Body of pancreas (tissue), 4 donors: ENCODE measurements around the gene KLHL22. TPM values are rescaled to one million over a fixed set of nuclear protein-coding genes. Genes with fewer than 3 reads are reported as not detected.
A peak's percentile ranks its signal among the peaks of the same experiment; 100 is the strongest.
"Not testable (repeated sequence)": the region's sequence is repeated elsewhere in the genome, so short reads cannot be mapped to it uniquely, and the experiment has no call there.

ENCODE experiments used
- ATAC-seq: fragments of 150-250 bp; one replicate; pipeline ENCODE4 v1.9.1; 2016
- DNase-seq, 4 donors: peaks; one replicate each; pipeline ENCODE4 v3.0.0-alpha.2; 2019
- H3K27ac ChIP-seq, 4 donors: fragments of 200-600 bp; sonication (generic); 1 replicate in 3 of 4; 2 replicates in 1 of 4; pipeline versions ENCODE4 v1.5.1 to v1.6.1; 2016 to 2019; ENCODE audit warnings: mild to moderate bottlenecking in 1 of 4, mixed read lengths in 1 of 4, moderate library complexity in 1 of 4
- H3K27me3 ChIP-seq, 2 donors: fragments of 200-600 bp; sonication (generic); one replicate each; pipeline ENCODE4 v1.6.0; 2016; ENCODE audit warnings: mild to moderate bottlenecking in 1 of 2
- H3K36me3 ChIP-seq, 2 donors: fragments of 200-600 bp; sonication (generic); replicated peaks in 1 of 2; 2 replicates each; pipeline ENCODE4 v1.5.1; 2016; ENCODE audit warnings: low read depth in 2 of 2; ENCODE audit not compliant: insufficient read depth in 1 of 2
- H3K4me1 ChIP-seq: fragments of 200-600 bp; sonication (generic); one replicate; pipeline ENCODE4 v1.6.0; 2016
- H3K4me3 ChIP-seq, 2 donors: fragments of 200-600 bp; sonication (generic); 1 replicate in 1 of 2; 2 replicates in 1 of 2; pipeline ENCODE4 v1.5.1; 2016 to 2019
- H3K9me3 ChIP-seq, 3 donors: fragments of 200-600 bp; sonication (generic); 1 replicate in 2 of 3; 2 replicates in 1 of 3; pipeline ENCODE4 v1.5.1; 2016
- POLR2A ChIP-seq, 3 donors: fragments of 450-650 bp; IDR thresholded peaks; one replicate each; pipeline ENCODE4 v1.6.1; 2016; ENCODE audit warnings: antibody characterized with exemption in 3 of 3, mild to moderate bottlenecking in 2 of 3
- WGBS, 2 donors: methylation state at CpG; one replicate each; pipeline ENCODE4 v1.1.5; 2017; 5-methylcytosine and 5-hydroxymethylcytosine counted together
- intact Hi-C: fragments of 100-400 bp; cut with DNase I; formaldehyde crosslinking; loops from one replicate; pipeline ENCODE4 v1.15.1; 2023
- total RNA-seq, 2 donors: library from RNA; depleted of rRNA; stranded (reverse); fragments of >200 nt; gene quantifications; one replicate each; pipeline ENCODE4 v1.1.0, GENCODE V29; 2016
- TF ChIP-seq, protein P1 (sequence below), 7 experiments: fragments of 450-650 bp in 4 of 7; fragments of 200-600 bp in 3 of 7; sonication (generic) in 3 of 7; IDR thresholded peaks; one replicate each; pipeline ENCODE4 v1.5.1; 2016 to 2019; ENCODE audit warnings: antibody characterized with exemption in 7 of 7

Gene KLHL22
- total RNA-seq, 2 donors from 2014 or later, result 10.1 to 11.9 TPM

DNA sequence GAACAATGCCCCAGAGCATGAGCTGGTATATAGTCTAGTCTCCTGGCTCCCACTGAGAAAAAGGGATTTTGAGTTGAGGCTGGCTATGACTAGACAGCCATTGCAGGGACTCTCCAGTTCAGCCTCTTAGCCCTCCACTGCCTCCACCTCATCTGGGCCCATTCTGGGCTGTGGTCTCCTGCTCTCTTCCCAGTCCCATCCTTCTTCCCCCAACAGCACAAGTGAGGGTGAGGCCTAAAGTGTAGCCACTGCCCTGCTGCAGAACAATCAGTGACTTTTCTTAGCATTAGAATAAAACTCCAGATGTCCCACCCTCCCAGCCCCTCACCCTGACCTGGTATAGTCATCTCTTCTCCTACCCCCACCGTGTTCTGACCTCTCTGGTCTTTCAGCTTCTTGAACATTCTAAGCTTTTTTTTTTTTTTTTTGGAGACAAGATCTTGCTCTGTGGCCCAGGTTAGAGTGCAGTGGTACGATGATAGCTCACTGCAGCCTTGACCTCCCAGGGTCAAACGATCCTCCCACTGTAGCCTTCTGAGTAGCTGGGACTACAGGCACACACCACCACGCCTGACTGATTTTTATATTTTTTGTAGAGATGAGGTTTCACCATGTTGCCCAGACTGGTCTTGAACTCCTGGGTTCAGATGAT is 16.1 kb upstream of the KLHL22 start:
- H3K4me3 ChIP-seq, result no peak overlapping the region
- DNase-seq (no peak), ATAC-seq (no peak)
- intact Hi-C loops, result no loop called here
- peaks cover 32% of the 10 kb centered on the region for H3K4me1 ChIP-seq
- WGBS, 2 donors, result 69 to 81% methylated on average over 4 of the region's 4 CpGs
- TF ChIP-seq POLR2A (IDR thresholded peaks at IDR 0.05), result no peak
- TF ChIP-seq, protein P1, sequence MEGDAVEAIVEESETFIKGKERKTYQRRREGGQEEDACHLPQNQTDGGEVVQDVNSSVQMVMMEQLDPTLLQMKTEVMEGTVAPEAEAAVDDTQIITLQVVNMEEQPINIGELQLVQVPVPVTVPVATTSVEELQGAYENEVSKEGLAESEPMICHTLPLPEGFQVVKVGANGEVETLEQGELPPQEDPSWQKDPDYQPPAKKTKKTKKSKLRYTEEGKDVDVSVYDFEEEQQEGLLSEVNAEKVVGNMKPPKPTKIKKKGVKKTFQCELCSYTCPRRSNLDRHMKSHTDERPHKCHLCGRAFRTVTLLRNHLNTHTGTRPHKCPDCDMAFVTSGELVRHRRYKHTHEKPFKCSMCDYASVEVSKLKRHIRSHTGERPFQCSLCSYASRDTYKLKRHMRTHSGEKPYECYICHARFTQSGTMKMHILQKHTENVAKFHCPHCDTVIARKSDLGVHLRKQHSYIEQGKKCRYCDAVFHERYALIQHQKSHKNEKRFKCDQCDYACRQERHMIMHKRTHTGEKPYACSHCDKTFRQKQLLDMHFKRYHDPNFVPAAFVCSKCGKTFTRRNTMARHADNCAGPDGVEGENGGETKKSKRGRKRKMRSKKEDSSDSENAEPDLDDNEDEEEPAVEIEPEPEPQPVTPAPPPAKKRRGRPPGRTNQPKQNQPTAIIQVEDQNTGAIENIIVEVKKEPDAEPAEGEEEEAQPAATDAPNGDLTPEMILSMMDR (IDR thresholded peaks at IDR 0.05), result no peak
- no peaks in the 10 kb centered on the region for H3K27me3 ChIP-seq
- H3K9me3 ChIP-seq, result no peaks in the 10 kb centered on the region
- H3K36me3 ChIP-seq, result no peaks in the 10 kb centered on the region
- H3K27ac ChIP-seq, result no peak overlapping the region

DNA sequence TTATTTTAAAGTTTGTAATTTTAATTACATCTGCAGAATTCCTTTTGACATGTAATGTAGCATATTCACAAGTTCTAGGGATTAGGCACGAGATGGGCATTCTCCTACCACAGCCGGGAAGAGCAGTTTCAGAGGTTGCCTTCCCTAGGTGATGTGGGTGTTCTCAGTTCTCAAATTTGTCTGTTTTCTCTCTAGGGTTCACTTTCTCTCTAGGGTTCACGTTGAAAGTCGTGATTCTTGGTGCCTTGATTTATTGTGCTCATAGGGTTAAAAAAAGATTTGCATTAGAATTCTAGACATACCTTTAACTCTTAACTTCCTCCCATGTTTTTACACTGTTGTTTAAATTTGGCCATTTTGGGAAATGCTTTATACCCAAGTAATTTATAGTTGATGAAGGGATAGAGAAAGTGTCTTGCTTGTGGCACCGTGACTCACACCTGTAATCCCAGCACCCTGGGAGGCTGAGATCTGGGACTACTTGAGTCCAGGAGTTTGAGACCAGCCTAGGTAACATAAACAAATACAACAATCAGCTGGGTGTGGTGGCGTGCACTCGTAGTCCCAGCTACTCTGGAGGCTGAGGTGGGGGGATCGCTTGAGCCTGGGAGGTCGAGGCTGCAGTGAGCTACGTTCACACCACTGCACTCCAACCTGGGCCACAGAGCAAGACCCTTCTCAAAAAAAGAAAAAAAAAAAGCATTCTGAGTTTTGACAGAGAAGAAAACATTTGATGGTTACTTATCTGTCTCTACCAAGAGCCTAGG is 15.4 kb upstream of the KLHL22 start:
- Histone ChIP-seq H3K9me3 (no peaks in the 10 kb centered on the region), H3K27me3 (no peaks in the 10 kb centered on the region), H3K36me3 (no peaks in the 10 kb centered on the region), H3K4me3 (no peak overlapping the region), H3K4me1 (peaks cover 34% of the 10 kb centered on the region), H3K27ac (no peak overlapping the region)
- DNase-seq (no peak), ATAC-seq (no peak)
- intact Hi-C loops, result no loop called here
- TF ChIP-seq POLR2A (IDR thresholded peaks at IDR 0.05), result no peak
- TF ChIP-seq, protein P1 (IDR thresholded peaks at IDR 0.05), result no peak
- 81 to 84% methylated on average over 10 of the region's 10 CpGs for WGBS, 2 donors

- 31 to 34% methylated on average over 7 of the region's 7 CpGs for WGBS, 2 donors
- H3K9me3 ChIP-seq, result no peaks in the 10 kb centered on the region
- TF ChIP-seq POLR2A (IDR thresholded peaks at IDR 0.05), result peak in 2 of 3 donors; percentile 73
- TF ChIP-seq, protein P1 (IDR thresholded peaks at IDR 0.05), result no peak
- DNase-seq, result peak; percentile 61 to 83 (median 69)
- intact Hi-C loops, result no loop called here
- peak; percentile 68 for ATAC-seq
- no peak overlapping the region for H3K4me3 ChIP-seq
- H3K4me1 ChIP-seq, result peaks cover 34% of the 10 kb centered on the region
- H3K27ac ChIP-seq, result peak overlapping the region; percentile 62 to 94 (median 88)
- no peaks in the 10 kb centered on the region for H3K36me3 ChIP-seq
- no peaks in the 10 kb centered on the region for H3K27me3 ChIP-seq
Measured at GRCh38 chr22:20509344-20510047, 13.9 kb upstream of the KLHL22 start.

DNA sequence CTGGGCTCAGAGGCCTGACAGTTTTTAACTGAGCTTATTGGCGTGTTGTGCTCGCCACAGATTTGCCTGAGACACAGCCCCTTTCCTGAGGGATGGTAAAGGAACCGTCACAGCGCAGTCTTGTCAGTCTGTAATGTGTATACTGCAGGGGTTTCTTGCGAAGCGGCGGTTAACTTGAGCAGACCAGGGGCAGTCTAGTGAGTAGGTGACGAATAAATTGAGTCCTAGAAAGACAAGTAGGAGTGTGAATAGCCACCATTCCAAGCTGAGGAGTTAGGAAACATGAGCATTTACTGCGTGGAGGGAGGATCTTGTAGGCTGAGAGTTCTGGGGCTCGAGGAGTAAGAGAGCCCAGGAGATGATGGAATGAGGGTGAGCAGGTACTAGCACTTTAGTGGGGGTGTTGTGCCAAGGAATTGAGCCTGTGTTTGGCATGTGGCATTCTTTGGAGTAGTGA is 13.2 kb upstream of the KLHL22 start:
- H3K27ac ChIP-seq, result peak overlapping the region; percentile 62 to 94 (median 88)
- H3K4me1 ChIP-seq, result peaks cover 34% of the 10 kb centered on the region
- intact Hi-C loops, result no loop called here
- ATAC-seq, result no peak
- no peaks in the 10 kb centered on the region for H3K36me3 ChIP-seq
- no peaks in the 10 kb centered on the region for H3K9me3 ChIP-seq
- no peaks in the 10 kb centered on the region for H3K27me3 ChIP-seq
- TF ChIP-seq POLR2A (IDR thresholded peaks at IDR 0.05), result no peak
- TF ChIP-seq, protein P1 (IDR thresholded peaks at IDR 0.05), result no peak
- 45 to 48% methylated on average over 10 of the region's 10 CpGs for WGBS, 2 donors
- no peak overlapping the region for H3K4me3 ChIP-seq
- no peak for DNase-seq

- peak overlapping the region; percentile 84 to 94 (median 88) for H3K27ac ChIP-seq
- H3K36me3 ChIP-seq, H3K9me3 ChIP-seq, intact Hi-C loops, ATAC-seq, DNase-seq, H3K27me3 ChIP-seq: not testable (repeated sequence)
- WGBS, 2 donors, result 1 to 2% methylated on average over 21 of the region's 21 CpGs
- H3K4me3 ChIP-seq, result peak overlapping the region; percentile 65 to 99
- H3K4me1 ChIP-seq, result peaks cover 34% of the 10 kb centered on the region
Measured at GRCh38 chr22:20508067-20508755, 12.6 kb upstream of the KLHL22 start.
